GM12878 (cell line): ENCODE results near the gene SPRTN. TPM values are rescaled to one million over a fixed set of nuclear protein-coding genes. Genes with fewer than 3 reads are reported as not detected.

Experiments used
- ATAC-seq: fragments of 200-7000 bp; cut with Tn5 transposase; 3 replicates; pipeline ENCODE4 v1.9.1; 2020; ENCODE audit warnings: mild to moderate bottlenecking, moderate library complexity
- BruUV-seq: library from RNA; stranded (reverse); fragments of 400-500 nt; replicated peaks from 2 replicates; lab custom pipeline; 2021; lab: Mats Ljungman, UMichigan
- CTCF ChIA-PET: fragments of 300-600 bp; sonication (Branson Sonifier 250); formaldehyde crosslinking; extraction: SDS; loops from one replicate; lab custom pipeline; 2021; ENCODE audit warnings: inconsistent platforms; lab: Yijun Ruan, JAX
- POLR2A ChIA-PET: fragments of 350-600 bp; formaldehyde crosslinking; extraction: SDS; loops from one replicate; lab custom pipeline; 2021; ENCODE audit warnings: inconsistent platforms; lab: Charles Lee
- RAD21 ChIA-PET: fragments of 300-600 bp; sonication (Branson Sonifier 250); formaldehyde crosslinking; loops from one replicate; lab custom pipeline; 2023; ENCODE audit warnings: antibody characterized with exemption; ENCODE audit not compliant: unreplicated experiment; lab: Charles Lee
- SMC1A ChIA-PET: fragments of 300-600 bp; sonication (Branson Sonifier 250); formaldehyde crosslinking; loops from one replicate; lab custom pipeline; 2023; ENCODE audit not compliant: unreplicated experiment, uncharacterized antibody; lab: Charles Lee
- DNase-seq: peaks from one replicate; pipeline ENCODE4 v3.0.0-alpha.2; 2011; ENCODE audit warnings: low read depth, low spot score
- FAIRE-seq: peaks from 3 replicates; lab custom pipeline; 2011; peaks lifted over from hg19 to GRCh38; lab: Jason Lieb, UNC
- H2AFZ ChIP-seq: 2 replicates; pipeline ENCODE4 v1.6.0; 2011; ENCODE audit warnings: low read depth, low read length, control low read depth; ENCODE audit not compliant: control insufficient read depth
- H3K27ac ChIP-seq: 2 replicates; pipeline ENCODE4 v1.5.1; 2011; ENCODE audit warnings: control low read depth; ENCODE audit not compliant: control insufficient read depth, insufficient read depth
- H3K27me3 ChIP-seq, 2 experiments: replicated peaks in 1 of 2; 2 replicates each; pipeline versions ENCODE4 v1.6.0 to v1.6.1; 2011; ENCODE audit warnings: low read length in 1 of 2; ENCODE audit not compliant: control insufficient read depth in 2 of 2, insufficient read depth in 2 of 2
- H3K36me3 ChIP-seq, 2 experiments: 2 replicates each; pipeline ENCODE4 v1.5.1; 2011; ENCODE audit warnings: low read length in 1 of 2; ENCODE audit not compliant: control insufficient read depth in 2 of 2, insufficient read depth in 2 of 2
- H3K4me1 ChIP-seq: 2 replicates; pipeline ENCODE4 v1.6.1; 2011; ENCODE audit warnings: mild to moderate bottlenecking, low read length, moderate library complexity, mixed read lengths; ENCODE audit not compliant: control insufficient read depth, insufficient read depth
- H3K4me2 ChIP-seq: 2 replicates; pipeline ENCODE4 v1.6.0; 2011; ENCODE audit warnings: control low read depth; ENCODE audit not compliant: control insufficient read depth, insufficient read depth
- H3K4me3 ChIP-seq: fragments of 200-600 bp; sonication (generic); 2 replicates; pipeline ENCODE4 v1.5.1; 2016
- H3K79me2 ChIP-seq: 2 replicates; pipeline ENCODE4 v1.6.0; 2011; ENCODE audit warnings: low read length; ENCODE audit not compliant: control insufficient read depth, insufficient read depth
- H3K9ac ChIP-seq: 2 replicates; pipeline ENCODE4 v1.8.0; 2011; ENCODE audit warnings: low read length, control low read depth, mixed read lengths; ENCODE audit not compliant: control insufficient read depth, insufficient read depth
- H3K9me3 ChIP-seq: replicated peaks from 3 replicates; pipeline ENCODE4 v1.5.1; 2011; ENCODE audit warnings: mild to moderate bottlenecking, low read length; ENCODE audit not compliant: control insufficient read depth, insufficient read depth
- H4K20me1 ChIP-seq: 2 replicates; pipeline ENCODE4 v1.6.0; 2011; ENCODE audit not compliant: control insufficient read depth, insufficient read depth
- NBN ChIP-seq: fragments of 450-650 bp; IDR thresholded peaks from 2 replicates; pipeline ENCODE4 v1.6.1; 2016
- WGBS: methylation state at CpG from one replicate; pipeline ENCODE4 v1.1.6; 2016; ENCODE audit warnings: low lambda C conversion rate; ENCODE audit not compliant: insufficient replicate concordance, insufficient coverage; ENCODE audit errors: missing lambda C conversion rate; 5-methylcytosine and 5-hydroxymethylcytosine counted together
- in situ Hi-C: fragments of 300-500 bp; cut with MboI; formaldehyde crosslinking; loops from 9 replicates; pipeline ENCODE4 v1.14.3; 2018; ENCODE audit warnings: mixed read lengths
- intact Hi-C: fragments of 100-400 bp; cut with micrococcal nuclease; formaldehyde crosslinking; loops from one replicate; pipeline ENCODE4 v1.14.2; 2022; ENCODE audit not compliant: unreplicated experiment
- polyA plus RNA-seq, 11 experiments: library from polyadenylated mRNA; depleted of rRNA in 4 of 11; unstranded in 6 of 11; stranded (reverse) in 5 of 11; fragments of >200 nt; fragmentation: Nextera tagmentation in 4 of 11; fragmentation: Illumina TruSeq in 1 of 11; extraction: Ambion mirVana in 4 of 11; extraction: Trizol in 1 of 11; gene quantifications; 1 replicate in 1 of 11; 2 replicates in 10 of 11; pipeline versions ENCODE4 v1.2.1 to v1.2.3, GENCODE V29; 2011 to 2016; ENCODE audit warnings: inconsistent platforms in 2 of 11, missing spikeins in 2 of 11, low read depth in 1 of 11
- total RNA-seq, 4 experiments: library from RNA; depleted of rRNA in 3 of 4; stranded (reverse); fragments of >200 nt in 3 of 4; fragmentation: Illumina TruSeq in 1 of 4; extraction: Trizol in 1 of 4; gene quantifications; 2 replicates each; pipeline versions ENCODE4 v1.2.1 to v1.2.3, GENCODE V29; 2013 to 2021
- TF ChIP-seq, protein P1 (sequence below): fragments of 450-650 bp; IDR thresholded peaks from 2 replicates; pipeline ENCODE4 v1.6.1; 2017; ENCODE audit warnings: mild to moderate bottlenecking, moderate library complexity
- TF ChIP-seq, protein P2 (sequence below): IDR thresholded peaks from 2 replicates; pipeline ENCODE4 v1.6.1; 2012; ENCODE audit warnings: mild to moderate bottlenecking, low read depth, low read length

Gene SPRTN
- total and polyA plus RNA-seq, 10 of the 15 experiments (the other 5 are each of a cell fraction or from before 2014, with no cell fraction given), result 4.4 to 16.5 (median 12.1) TPM

DNA sequence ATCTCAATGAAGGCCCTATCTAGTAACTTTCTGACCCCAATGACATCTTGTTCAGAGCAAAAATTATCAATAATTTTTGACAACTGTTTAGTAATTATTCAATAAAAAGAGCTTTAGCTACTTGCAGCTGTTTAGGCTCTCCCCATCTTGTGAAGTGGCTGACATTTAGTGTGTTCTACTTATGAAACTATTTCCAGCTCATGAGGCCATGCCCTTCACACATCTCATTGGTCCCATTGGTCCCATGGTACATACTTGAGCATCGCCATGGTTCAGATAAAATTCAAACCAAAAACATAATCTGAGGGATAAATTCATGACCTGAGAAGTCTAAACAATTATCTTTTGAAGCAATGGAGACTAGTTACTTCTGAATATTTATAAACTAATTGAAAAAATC is 24.2 kb downstream of the SPRTN start:
- 100% methylated on average over 1 of the region's 1 CpG for WGBS
- Histone ChIP-seq H3K36me3 (no peaks in the 10 kb centered on the region), H3K4me2 (no peak overlapping the region), H3K9ac (no peak overlapping the region), H3K27ac (no peak overlapping the region), H4K20me1 (no peaks in the 10 kb centered on the region), H3K9me3 (no peaks in the 10 kb centered on the region), H3K79me2 (no peaks in the 10 kb centered on the region), H3K27me3 (no peaks in the 10 kb centered on the region), H3K4me3 (no peak overlapping the region), H3K4me1 (no peaks in the 10 kb centered on the region), H2AFZ (no peak overlapping the region)
- no TSS peak for BruUV-seq
- intact Hi-C loops (no loop called here), in situ Hi-C loops (loop anchor here (5.0 kb wide), 1 partner anchor 225 kb away; no protein-coding TSS in a partner anchor)
- TF ChIP-seq, protein P1, sequence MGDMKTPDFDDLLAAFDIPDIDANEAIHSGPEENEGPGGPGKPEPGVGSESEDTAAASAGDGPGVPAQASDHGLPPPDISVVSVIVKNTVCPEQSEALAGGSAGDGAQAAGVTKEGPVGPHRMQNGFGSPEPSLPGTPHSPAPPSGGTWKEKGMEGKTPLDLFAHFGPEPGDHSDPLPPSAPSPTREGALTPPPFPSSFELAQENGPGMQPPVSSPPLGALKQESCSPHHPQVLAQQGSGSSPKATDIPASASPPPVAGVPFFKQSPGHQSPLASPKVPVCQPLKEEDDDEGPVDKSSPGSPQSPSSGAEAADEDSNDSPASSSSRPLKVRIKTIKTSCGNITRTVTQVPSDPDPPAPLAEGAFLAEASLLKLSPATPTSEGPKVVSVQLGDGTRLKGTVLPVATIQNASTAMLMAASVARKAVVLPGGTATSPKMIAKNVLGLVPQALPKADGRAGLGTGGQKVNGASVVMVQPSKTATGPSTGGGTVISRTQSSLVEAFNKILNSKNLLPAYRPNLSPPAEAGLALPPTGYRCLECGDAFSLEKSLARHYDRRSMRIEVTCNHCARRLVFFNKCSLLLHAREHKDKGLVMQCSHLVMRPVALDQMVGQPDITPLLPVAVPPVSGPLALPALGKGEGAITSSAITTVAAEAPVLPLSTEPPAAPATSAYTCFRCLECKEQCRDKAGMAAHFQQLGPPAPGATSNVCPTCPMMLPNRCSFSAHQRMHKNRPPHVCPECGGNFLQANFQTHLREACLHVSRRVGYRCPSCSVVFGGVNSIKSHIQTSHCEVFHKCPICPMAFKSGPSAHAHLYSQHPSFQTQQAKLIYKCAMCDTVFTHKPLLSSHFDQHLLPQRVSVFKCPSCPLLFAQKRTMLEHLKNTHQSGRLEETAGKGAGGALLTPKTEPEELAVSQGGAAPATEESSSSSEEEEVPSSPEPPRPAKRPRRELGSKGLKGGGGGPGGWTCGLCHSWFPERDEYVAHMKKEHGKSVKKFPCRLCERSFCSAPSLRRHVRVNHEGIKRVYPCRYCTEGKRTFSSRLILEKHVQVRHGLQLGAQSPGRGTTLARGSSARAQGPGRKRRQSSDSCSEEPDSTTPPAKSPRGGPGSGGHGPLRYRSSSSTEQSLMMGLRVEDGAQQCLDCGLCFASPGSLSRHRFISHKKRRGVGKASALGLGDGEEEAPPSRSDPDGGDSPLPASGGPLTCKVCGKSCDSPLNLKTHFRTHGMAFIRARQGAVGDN, result no peak
- TF ChIP-seq, protein P2, sequence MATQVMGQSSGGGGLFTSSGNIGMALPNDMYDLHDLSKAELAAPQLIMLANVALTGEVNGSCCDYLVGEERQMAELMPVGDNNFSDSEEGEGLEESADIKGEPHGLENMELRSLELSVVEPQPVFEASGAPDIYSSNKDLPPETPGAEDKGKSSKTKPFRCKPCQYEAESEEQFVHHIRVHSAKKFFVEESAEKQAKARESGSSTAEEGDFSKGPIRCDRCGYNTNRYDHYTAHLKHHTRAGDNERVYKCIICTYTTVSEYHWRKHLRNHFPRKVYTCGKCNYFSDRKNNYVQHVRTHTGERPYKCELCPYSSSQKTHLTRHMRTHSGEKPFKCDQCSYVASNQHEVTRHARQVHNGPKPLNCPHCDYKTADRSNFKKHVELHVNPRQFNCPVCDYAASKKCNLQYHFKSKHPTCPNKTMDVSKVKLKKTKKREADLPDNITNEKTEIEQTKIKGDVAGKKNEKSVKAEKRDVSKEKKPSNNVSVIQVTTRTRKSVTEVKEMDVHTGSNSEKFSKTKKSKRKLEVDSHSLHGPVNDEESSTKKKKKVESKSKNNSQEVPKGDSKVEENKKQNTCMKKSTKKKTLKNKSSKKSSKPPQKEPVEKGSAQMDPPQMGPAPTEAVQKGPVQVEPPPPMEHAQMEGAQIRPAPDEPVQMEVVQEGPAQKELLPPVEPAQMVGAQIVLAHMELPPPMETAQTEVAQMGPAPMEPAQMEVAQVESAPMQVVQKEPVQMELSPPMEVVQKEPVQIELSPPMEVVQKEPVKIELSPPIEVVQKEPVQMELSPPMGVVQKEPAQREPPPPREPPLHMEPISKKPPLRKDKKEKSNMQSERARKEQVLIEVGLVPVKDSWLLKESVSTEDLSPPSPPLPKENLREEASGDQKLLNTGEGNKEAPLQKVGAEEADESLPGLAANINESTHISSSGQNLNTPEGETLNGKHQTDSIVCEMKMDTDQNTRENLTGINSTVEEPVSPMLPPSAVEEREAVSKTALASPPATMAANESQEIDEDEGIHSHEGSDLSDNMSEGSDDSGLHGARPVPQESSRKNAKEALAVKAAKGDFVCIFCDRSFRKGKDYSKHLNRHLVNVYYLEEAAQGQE, result no peak
- no peak for TF ChIP-seq NBN
- SMC1A ChIA-PET, result interaction anchor here (0.7 to 1.9 kb wide), 10 partner anchors 14 to 227 kb away, joined by 3 to 8 read pairs (median 4); no protein-coding TSS in a partner anchor
- RAD21 ChIA-PET, result interaction anchor here (1.0 to 1.8 kb wide), 3 partner anchors 222 to 241 kb away, joined by 3 to 6 read pairs (median 4); no protein-coding TSS in a partner anchor
- FAIRE-seq (no peak), ATAC-seq (no peak), DNase-seq (no peak)
- POLR2A ChIA-PET, result interaction anchor here (0.5 to 0.7 kb wide), 3 partner anchors 130 to 191 kb away, joined by 3 to 5 read pairs (median 3); no protein-coding TSS in a partner anchor
- CTCF ChIA-PET, result interaction anchor here (0.8 to 2.2 kb wide), 9 partner anchors 24 to 245 kb away, joined by 3 to 8 read pairs (median 4); partner anchors contain the start of genes EXOC8 and SPRTN
